ES-I3 (cell line): Measurements from ENCODE around the gene CLMN.

Source experiments
- H3K36me3 ChIP-seq: 2 replicates; pipeline ENCODE4 v1.6.1; 2013; ENCODE audit warnings: mild to moderate bottlenecking, low read length, control low read depth, moderate library complexity; ENCODE audit not compliant: insufficient read depth
- H3K4me1 ChIP-seq: 2 replicates; pipeline ENCODE4 v1.6.1; 2013; ENCODE audit warnings: mild to moderate bottlenecking, control low read depth, low read length; ENCODE audit not compliant: insufficient read depth
- H3K9ac ChIP-seq: 2 replicates; pipeline ENCODE4 v1.6.1; 2013; ENCODE audit warnings: low read depth, mild to moderate bottlenecking, low read length, moderate library complexity
- H3K9me3 ChIP-seq: 2 replicates; pipeline ENCODE4 v1.6.1; 2013; ENCODE audit warnings: mild to moderate bottlenecking, low read length, moderate library complexity; ENCODE audit not compliant: control insufficient read depth, insufficient read depth

Gene CLMN

DNA sequence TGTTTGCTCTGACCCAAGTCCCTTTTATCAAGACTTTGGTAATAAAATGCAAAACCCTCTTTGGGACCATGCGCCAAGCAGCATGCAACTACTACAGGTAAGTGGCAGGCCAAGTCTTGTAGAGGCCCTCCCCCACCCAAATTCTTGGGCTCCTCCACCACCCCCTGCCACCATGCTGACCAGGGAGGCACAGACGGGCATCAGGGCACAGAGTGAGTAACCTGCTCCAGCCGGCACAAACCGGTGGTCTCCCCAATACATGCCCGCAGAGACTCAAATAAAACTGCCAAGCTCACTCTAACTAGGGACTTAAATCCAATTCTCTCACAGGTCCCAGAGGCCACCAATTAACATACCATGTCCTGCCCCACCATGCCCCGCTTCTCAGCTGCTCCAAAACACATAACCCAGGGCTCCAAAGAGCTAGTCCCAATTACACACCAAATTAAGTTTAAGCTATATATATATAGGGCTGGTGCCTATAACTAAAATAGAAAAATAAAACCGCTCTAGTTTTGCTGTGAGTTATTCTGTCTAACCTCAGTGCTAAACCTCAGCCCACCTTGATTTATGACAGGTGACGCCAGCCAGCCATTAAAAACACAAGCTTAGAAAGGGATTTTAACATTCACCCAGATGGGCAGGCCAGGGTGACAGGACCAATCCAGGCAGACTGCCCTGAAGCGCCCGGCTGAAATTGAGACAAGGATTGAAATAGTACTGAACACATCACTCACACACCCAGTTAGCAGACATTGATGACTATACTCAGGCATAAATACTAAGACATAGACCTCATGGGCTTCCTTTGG is 81.0 kb downstream of the CLMN start:
- no peak overlapping the region for H3K9ac ChIP-seq
- no peaks in the 10 kb centered on the region for H3K36me3 ChIP-seq
- no peaks in the 10 kb centered on the region for H3K4me1 ChIP-seq
- no peaks in the 10 kb centered on the region for H3K9me3 ChIP-seq

DNA sequence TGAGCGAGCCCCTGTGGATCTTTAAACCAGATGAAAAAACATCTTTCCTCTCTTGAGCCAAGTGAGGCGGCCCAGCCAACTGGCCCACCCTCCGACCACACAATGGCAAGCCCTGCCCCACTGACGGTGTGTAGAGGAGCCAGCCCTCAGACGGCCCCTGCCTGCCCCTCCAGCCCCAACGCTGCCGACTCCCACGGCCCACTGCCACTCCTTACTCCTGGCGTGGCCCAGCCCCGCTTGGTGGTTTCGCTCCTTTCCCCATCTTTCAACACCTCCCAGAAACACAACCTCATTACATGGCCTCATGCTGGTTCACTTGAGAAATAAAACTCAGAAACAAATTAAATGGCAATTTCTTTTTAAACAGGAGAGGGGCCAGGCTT is 81.8 kb downstream of the CLMN start:
- H3K9ac ChIP-seq: no peak overlapping the region
- no peaks in the 10 kb centered on the region for H3K9me3 ChIP-seq
- H3K36me3 ChIP-seq: no peaks in the 10 kb centered on the region
- H3K4me1 ChIP-seq: no peaks in the 10 kb centered on the region

DNA sequence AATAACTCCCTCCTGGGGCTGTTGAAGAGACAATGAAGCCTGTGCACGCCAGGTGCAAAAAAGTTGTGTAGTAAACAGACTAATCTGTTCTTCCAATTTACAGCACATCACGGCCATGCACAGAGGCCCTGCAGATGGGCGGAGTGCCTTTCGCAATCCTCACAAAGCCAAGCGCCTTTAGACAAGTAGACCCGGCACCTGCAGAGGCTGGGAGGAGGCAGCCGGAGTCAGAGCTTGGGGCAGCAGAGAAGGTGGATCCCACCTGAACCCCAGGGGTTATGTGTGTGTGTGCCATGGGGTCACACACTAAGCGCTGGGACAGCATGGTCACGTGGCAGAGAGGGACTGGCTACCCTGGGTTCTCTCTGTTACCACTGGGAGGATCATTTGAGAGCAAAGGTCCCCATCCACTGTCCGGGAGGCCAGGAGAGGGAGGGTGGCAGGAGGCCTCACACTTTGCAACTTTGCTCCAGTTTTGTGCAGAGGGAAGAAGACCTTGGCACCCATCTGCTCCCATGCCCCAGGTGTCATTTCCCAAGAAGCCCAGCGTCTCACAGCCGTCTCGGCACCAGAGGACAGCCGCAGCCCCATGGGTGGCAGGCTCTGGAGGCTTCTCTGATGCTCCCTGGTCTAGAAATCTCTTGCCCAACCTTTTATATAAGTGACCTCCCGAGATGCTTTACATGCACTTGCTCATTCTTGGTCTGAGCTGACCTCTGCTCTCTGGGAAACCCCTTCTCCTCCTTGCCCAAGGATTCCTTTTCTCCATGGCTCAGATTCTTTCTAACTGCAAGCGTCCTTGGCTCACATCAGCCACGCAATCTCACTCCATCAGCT is 82.4 kb downstream of the CLMN start:
- no peaks in the 10 kb centered on the region for H3K9me3 ChIP-seq
- no peaks in the 10 kb centered on the region for H3K4me1 ChIP-seq
- H3K36me3 ChIP-seq: no peaks in the 10 kb centered on the region
- H3K9ac ChIP-seq: no peak overlapping the region

DNA sequence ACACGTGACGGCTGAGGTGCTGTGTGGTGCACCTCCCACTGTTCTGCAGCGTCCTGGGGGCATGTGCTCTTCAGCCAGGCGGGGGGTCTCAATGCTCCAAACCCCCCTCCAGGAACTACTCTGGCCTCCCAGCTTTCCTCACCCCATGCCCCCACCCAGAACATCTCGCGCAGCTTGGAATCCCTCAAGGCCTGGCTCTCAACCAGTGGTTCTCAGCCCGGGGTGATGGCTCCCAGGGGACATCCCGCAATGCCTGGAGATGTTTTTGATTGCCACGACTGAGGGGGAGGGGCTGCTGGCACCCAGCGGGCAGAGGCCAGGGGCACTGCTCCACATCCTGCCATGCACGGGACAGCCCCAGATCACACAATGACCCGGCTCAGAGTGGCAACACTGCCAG is 83.5 kb downstream of the CLMN start:
- Histone ChIP-seq H3K9me3 (no peaks in the 10 kb centered on the region), H3K9ac (no peak overlapping the region), H3K36me3 (no peaks in the 10 kb centered on the region), H3K4me1 (no peaks in the 10 kb centered on the region)

DNA sequence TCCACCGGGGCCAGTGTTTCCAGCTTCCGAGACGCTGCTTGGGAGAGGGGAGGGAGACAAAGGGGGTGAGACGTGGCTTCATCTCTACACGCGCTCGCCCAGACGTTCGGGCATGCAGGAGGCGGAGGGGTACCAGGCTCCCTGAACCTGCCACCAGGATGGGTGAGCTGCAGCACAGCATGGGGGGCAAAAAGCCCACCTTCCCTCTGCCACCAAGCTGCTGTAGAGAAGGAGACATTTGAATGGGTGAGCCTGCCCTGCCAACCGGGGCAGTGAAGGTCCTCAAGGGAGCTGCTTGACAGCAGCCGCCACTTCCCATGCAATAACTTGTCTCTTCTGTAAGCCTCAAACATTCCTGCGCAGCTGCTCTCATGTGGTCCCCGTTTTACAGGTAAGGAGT is 83.9 kb downstream of the CLMN start:
- Histone ChIP-seq H3K36me3 (no peaks in the 10 kb centered on the region), H3K4me1 (no peaks in the 10 kb centered on the region), H3K9me3 (no peaks in the 10 kb centered on the region), H3K9ac (no peak overlapping the region)

DNA sequence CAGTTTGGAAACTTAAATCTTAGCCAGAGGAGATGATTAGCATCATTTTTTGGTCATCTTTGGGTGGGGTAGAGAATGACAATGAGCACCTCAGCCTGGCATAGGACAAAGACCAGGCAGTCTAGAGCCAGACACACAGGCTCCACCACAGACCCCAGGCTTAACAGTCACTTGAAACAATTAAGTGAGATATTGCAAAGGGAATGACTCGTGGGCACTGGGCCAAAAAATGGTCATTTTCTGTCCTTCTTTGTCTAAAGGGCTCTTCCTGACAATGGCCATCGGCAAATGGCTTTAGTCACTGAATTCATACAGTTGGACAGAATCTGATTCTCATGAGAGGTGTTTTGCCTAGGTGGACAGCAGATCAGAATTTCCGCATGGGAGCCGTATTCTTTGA is 84.4 kb downstream of the CLMN start:
- Histone ChIP-seq H3K4me1 (no peaks in the 10 kb centered on the region), H3K36me3 (no peaks in the 10 kb centered on the region), H3K9me3 (no peaks in the 10 kb centered on the region), H3K9ac (no peak overlapping the region)

DNA sequence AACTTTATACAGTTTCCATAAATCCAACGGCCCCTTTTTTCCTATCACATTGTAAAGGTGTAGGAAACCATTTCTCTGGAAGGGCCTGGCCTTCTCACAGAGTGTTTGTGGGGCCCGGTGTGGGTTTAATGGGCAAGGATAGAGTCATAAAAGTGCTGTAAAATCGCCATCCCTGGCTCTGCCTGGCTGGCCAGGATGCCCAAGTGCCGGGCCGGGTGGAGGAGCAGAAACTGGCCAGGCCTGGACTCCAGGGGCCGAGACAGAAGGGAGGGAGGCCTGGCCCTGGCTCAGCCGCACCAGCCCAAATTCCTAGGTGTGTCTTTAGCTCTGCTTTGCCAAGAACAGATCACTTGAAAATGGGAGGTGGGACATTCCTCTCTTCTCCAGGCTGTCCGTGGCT is 85.3 kb downstream of the CLMN start:
- Histone ChIP-seq H3K9me3 (no peaks in the 10 kb centered on the region), H3K36me3 (no peaks in the 10 kb centered on the region), H3K9ac (no peak overlapping the region), H3K4me1 (no peaks in the 10 kb centered on the region)

DNA sequence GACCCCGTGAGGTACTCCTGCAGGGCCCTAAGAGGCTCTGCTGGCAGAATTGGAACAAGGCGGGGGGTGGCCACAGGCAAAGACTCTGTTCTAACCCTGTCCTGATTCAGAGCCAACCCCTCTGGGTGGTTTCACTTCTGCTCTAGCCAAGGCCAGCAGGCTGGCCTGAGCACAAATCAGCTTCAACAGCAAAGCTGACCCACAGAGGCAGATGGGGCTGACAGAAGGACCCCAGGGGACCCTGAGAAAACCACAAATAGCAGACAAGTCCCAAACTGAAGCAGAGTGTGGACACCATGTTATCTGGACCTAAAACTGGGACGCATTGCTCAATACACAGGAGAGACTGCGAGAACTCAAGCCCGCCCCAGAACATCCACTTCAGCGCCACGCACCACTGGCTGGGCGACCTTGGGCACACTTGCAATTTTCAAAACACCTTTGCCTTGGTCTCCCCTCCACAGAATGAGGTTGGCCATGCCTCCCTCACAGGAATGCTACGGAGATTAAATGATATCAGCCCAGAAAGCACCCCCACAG is 85.9 kb downstream of the CLMN start:
- Histone ChIP-seq H3K36me3 (no peaks in the 10 kb centered on the region), H3K9me3 (no peaks in the 10 kb centered on the region), H3K4me1 (no peaks in the 10 kb centered on the region), H3K9ac (no peak overlapping the region)

DNA sequence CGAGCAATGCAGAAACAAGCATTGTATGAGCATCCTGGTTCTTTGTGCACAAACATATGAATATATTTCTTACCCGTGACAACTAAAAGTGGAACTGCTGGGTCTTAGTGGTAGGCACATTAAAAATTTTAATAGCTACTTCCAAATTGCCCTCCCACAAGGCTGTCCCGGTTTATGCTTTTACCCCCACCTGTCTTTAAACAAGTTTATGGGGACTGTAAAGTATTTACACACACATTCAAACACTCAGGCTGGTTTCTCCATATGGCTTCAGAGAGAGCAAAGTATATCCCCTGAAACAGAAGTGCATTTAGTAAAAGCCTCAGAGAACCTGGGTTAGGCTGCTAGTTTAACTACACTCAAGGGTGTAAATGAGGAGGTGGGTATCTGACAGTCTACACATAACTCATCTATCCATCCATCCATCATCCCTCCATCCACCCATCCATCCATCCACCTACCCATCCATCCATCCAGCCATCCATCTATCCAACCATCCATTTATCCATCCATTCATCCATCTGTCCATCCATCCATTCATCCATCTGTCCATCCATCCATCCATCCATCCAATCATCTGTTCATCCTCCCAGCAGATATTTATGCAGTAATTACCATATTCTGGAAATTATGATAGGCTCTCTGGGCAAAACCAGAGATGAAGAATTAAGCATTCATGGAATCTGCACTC is 86.7 kb downstream of the CLMN start:
- Histone ChIP-seq H3K9ac (no peak overlapping the region), H3K9me3 (no peaks in the 10 kb centered on the region), H3K4me1 (no peaks in the 10 kb centered on the region), H3K36me3 (no peaks in the 10 kb centered on the region)

DNA sequence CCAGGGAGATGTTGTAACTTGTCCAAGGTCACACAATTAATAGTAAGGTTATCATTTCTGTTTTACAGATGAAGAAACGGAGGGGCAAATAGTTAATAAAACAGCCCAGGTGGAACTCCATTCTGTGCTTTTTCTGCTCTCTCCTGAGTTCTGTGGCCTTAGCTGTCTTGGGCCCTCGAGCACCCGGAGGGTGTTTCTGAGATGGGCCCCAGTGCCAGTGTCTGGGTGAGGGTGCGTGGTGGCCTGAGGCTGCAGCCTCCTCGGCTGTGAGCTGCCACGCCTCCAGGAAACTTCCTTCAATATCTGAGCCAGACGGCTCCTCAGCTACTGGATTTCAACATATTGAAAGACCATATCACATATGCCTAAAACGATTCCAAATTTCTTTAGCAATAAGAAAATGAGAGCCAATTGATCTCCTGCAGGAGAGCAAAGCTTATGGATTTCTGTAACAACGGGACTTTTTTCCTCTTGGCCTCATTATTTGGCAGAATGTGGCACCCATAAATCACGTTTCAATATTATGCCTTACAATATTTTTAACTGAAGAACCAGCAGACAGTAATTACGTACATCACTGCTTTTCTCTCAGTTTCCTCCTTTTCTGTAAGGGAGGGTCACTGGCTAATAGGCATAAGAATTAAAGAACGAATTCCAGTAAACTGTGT is 87.6 kb downstream of the CLMN start:
- Histone ChIP-seq H3K9me3 (no peaks in the 10 kb centered on the region), H3K36me3 (no peaks in the 10 kb centered on the region), H3K9ac (no peak overlapping the region), H3K4me1 (no peaks in the 10 kb centered on the region)

DNA sequence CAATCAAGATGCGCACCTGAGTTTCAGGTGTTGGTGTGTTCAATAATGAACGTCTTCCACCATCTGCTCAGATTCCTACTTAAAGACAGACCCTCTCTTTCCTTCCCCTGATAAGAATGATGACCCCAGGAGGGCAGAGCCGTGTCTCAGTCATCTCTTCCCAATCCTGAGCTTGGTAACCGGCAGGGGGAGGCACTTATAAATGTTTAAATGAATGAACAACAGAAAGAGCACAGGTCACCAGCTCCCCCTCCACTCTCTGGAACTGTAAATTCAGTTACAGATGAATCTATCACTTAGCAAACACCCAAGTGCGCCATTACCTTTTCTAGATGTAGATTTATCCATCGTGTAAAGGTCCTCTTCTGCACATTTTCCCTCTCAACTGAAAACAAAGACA is 90.0 kb downstream of the CLMN start:
- Histone ChIP-seq H3K4me1 (no peaks in the 10 kb centered on the region), H3K36me3 (no peaks in the 10 kb centered on the region), H3K9ac (no peak overlapping the region), H3K9me3 (no peaks in the 10 kb centered on the region)

DNA sequence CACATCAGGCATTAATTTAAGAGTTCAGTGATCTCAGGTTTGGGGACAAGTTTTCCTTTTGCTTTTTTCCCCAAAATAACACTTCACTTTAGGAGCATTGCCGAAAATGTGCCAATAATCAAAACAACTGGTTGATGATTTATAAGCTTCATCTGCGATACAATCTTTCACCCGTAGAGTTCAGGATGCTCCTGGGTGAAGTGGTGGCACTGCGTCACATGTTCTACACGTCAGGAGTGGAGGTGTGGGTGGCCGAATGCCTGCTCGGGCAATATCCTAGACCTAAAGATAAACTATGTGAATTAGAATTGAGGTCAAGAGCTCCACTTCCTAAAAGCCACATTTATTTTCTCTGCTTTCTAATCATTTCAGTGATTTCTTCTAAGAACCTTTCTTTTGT is 91.5 kb downstream of the CLMN start:
- Histone ChIP-seq H3K9ac (no peak overlapping the region), H3K4me1 (no peaks in the 10 kb centered on the region), H3K9me3 (no peaks in the 10 kb centered on the region), H3K36me3 (no peaks in the 10 kb centered on the region)

DNA sequence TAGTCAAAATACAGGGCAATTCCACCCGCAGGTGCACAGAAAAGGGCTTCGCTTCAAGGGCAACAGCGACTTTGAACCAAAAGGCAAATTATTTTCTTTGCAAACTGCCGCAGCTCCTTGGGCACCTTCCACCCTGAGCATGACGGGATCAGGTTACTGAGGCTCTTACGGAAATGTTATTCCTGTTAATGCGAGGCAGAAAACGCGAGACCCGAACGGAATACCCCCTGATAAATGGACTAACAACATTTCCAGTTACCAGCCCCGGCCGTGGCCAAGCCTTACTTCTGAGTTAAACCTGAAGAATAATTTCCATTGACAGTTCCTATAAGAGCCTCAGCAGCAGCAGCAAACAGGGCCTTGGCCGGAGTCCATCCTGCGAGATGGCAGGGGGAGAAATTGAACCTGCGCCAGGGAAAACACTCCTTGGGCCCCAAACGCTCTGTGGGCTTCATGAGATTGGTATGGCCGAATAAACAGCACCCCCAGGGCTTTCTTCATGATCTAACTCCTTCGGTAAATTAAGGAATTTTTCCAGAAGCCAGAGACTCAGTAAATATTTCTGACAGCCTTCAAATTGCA is 92.3 kb downstream of the CLMN start:
- Histone ChIP-seq H3K9me3 (no peaks in the 10 kb centered on the region), H3K36me3 (no peaks in the 10 kb centered on the region), H3K4me1 (peaks cover 3% of the 10 kb centered on the region; the same call in 1 of the 2 replicates), H3K9ac (no peak overlapping the region)

DNA sequence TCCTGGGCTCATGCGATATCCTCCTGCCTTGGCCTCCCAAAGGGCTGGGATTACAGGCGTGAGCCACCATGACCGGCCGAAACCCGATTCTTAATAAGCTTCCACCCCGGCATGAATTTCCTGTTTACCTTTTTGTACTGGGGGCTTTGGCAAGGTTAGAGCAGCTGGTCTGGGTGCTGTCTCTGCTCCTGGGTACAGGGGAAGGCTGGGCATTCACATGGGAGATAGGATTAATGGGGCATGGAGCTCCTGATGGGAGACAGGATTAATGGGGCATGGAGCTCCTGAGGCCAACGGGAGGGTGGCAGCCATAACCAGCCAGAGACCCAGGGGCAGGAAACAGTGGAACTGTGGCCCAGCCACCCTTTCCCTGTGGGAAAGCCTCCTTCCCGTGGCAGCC is 92.9 kb downstream of the CLMN start:
- Histone ChIP-seq H3K9ac (no peak overlapping the region), H3K4me1 (peaks cover 9% of the 10 kb centered on the region), H3K36me3 (no peaks in the 10 kb centered on the region), H3K9me3 (no peaks in the 10 kb centered on the region)
